Stimulated activated CD8-positive, alpha-beta memory T cell treated with anti-CD3 and anti-CD28 coated beads, Interleukin-4, amount 100 ng/mL, for 4 hours (primary cell): ENCODE data around the gene MIA2.

Source experiments
- DNase-seq, 2 donors: peaks; one replicate each; pipeline ENCODE4 v3.0.0-alpha.2; 2020; ENCODE audit warnings: low read depth in 2 of 2, low spot score in 1 of 2

Gene MIA2

DNA sequence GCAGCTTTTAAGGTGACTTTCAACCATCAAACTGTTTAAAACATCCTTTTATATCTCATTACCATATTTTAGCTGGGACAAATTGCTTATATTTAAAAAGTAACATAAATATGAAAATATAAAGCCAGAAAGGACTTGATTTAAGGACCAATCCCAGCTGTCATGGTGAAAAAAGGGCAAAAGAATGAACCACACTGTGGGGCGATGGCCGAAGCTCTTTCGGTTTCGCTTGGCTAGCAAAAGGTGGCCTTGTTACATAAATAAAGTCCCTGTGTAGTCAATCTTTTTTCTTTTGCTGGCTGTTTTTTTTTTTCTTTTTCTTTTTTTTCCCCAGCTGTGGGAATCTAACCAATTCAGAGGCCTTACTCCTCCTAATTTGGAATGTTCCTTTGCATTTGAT lies 147.7 kb downstream of the MIA2 start:
- no peak for DNase-seq

DNA sequence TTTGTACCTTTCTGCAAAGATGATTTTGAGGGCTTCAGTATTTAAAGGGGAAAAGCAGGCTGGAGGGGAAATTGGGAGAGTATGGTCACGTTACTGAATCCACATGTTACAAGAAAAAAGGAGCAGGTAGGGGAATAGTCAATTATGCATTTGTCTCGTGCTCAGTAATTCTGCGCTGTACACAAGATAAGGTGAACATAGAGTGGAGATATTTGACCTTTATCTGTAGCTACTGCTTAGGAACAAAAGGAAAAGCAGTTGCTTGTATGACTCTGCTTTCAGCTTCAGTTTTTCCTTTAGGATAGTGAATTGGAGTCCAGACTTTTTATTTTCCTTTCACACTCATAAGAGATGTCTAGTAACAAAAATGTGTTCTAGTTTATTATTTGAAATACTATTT lies 148.7 kb downstream of the MIA2 start:
- DNase-seq = no peak

GRCh38 chr14:39383026-39383660 lies 149.4 kb downstream of the MIA2 start:
- DNase-seq = no peak

GRCh38 chr14:39383741-39384140 lies 150.0 kb downstream of the MIA2 start:
- DNase-seq = no peak

- no peak for DNase-seq
Observed at GRCh38 chr14:39384177-39384576, 150.5 kb downstream of the MIA2 start.

DNA sequence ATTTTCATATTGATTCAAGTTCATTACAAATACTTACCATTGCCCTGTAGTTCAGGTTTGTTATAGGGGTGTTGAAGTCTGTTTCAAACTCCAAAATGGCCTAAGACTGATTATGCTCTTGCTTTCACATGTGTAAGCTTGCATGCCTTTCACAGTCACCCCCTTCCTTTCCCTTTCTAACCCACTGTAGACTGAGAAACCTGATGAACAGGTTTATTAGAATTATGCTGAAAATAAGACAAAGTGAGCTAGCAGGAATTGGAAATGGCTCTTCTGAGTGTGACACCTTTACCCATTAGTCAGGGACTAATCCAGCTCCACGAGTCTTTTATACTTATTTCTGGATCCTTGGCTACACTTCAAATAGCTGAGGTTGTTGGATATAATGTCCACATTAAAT lies 159.6 kb downstream of the MIA2 start:
- no peak for DNase-seq

DNA sequence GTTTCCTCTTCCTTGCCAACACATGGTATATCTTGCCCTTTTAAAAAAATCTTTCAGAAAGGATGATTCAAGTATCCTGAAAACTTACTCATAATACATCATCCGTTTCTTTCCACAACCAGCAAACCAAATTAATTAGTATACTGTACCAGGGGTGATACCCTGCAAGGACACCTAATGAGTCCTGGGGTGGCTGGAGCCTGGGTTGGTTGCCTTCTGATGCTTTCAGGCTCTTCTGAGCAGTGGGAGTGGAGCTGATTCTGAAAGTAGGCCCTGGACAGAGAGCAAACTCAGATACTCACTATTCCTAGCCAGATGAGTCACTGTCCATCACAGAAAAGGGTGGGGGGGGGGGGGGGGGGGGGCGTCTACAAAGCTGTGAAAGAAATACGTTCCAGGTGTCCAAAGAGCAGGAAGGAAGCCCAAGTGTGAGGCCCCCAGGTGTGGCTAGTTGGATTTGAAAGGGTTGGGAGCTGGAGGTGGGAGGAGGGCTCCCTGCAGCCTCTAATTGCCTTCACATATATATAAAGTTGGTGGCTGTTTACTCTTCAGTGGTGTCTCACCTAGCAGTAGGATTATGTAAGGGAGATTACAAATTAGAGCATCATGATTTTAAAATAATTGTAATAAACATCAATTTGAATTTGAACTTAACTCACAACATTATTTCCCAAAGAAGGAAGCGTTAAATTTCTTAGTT lies 162.0 kb downstream of the MIA2 start:
- no peak for DNase-seq

DNA sequence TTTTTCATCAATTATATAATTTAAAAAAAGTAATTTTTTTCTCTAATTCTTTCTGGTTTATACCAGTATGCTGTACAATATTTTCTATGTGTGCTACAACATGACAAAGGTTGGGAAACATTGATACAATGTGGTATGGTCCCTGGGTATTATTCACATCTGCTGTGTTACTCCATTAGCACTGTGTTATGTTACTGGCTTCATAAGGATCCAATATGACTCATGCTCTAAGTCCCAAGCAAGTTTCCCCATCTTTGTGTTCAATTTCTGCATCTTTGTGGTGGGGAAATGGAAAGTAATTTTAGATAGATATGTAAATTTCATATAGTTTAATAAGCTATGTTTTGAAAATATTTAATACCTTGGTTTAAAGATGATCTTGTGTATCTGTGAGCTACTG lies 162.7 kb downstream of the MIA2 start:
- no peak for DNase-seq

DNA sequence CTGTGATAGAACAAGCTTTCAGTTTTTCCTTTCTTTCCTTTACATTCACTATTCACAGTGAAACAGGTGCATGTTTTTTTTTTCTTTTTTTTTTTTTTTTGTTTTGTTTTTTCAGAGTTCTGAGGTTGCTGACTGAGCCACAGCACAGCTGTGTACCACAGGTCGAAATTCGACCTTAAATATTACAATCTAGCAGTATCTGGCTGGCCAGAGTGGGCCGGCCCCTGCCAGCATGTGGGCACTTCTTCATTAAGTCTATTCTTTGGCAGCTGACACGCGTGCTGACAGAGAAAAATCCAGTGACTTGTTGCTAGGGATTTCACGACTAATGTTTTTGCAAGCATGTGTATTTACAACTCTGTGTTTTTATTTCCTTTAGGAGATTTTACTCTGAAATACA lies 164.7 kb downstream of the MIA2 start:
- DNase-seq = no peak

DNA sequence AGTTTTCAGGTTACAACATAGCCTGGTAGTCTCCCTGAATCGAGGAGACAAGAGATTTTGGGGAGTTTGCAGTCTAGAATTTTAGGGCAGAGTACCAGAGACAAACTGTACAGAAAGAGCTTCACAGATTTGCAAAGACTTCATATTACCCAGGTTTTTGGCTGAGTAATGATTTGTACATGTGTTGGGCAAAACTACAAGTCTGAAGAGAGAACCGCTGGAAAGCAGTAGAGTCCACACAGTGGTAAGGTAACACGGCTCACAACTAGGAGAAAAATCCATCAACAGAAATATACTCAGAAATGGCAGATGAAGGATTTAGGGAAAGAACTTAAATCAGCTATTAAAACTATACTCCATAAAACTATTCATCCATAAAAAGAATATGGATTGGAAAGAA lies 172.8 kb downstream of the MIA2 start:
- DNase-seq = no peak

GRCh38 chr14:39416072-39416471 lies 182.4 kb downstream of the MIA2 start:
- no peak for DNase-seq

DNA sequence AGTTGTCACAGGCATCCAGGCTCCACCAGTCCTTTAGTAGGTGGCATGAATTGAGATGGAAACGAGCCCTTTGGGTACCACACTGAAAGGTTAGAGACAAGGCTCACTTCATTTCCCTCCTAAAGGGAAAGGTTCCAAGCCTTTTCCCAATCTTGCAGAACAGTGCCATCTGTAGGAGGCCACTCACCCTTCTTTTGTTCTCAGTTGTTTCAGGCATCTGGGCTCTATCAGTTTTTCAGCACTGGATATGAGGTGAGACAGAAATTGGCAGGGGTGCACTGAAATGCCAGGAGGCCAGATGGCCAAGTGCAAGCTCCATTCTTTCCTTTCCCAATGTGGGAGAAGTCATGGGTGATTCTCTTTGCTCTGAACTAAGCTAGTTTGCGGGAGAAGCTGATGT lies 183.3 kb downstream of the MIA2 start:
- DNase-seq = no peak

- DNase-seq = no peak
Observed at GRCh38 chr14:39419272-39419671, 185.6 kb downstream of the MIA2 start.

- no peak for DNase-seq
Observed at GRCh38 chr14:39422243-39422642, 188.5 kb downstream of the MIA2 start.

DNA sequence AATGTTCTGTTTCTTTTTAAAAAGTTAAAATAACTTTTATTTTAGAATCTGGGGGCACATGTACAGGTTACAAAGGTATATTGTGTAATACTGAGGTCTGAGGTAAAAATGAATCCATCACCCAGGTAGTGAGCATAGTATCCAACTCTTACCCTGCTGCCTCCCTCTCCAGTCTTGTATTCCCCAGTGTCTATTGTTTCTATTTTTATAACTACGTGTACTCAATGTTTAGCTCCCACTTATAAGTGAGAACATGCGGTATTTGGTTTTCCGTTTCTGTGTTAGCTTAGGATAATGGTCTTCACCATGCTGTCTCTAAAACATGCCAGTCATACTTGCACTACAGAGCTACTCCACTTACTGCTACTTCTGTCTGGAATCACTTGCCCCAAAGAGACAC lies 190.1 kb downstream of the MIA2 start:
- no peak for DNase-seq

DNA sequence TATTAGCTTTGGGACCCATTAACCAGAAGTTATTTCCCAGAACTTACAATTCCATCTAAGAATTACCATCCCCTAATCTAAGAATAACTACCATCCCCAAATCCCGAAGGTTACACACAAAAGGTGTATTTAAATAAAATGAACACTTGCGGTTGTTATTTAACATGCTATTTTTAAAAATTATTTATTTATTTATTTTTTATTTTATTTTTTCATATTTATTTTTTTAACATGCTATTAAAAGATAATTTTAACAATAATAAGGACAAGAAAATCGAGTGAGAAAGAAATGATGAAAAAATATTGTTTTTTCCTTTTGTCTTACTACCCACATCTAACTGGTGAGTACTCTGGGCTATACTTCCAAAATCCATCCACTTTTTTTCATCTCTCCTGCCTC lies 192.2 kb downstream of the MIA2 start:
- DNase-seq = no peak

GRCh38 chr14:39426605-39427004 lies 192.9 kb downstream of the MIA2 start:
- no peak for DNase-seq

DNA sequence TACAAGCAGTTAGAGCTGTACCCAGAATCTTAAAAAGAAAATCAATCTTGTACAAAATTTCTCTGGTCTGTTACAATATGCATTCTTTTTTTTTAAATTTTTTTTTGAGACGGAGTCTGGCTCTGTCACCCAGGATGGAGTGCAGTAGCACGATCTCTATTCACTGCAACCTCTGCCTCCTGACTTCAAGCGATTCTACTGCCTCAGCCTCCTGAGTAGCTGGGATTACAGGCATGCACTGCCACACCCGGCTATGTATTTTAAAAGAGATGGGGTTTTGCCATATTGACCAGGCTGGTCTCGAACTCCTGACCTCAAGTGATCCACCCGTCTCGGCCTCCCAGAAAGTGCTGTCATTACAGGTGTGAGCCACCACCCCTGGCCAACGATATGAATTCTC lies 194.4 kb downstream of the MIA2 start:
- no peak for DNase-seq

DNA sequence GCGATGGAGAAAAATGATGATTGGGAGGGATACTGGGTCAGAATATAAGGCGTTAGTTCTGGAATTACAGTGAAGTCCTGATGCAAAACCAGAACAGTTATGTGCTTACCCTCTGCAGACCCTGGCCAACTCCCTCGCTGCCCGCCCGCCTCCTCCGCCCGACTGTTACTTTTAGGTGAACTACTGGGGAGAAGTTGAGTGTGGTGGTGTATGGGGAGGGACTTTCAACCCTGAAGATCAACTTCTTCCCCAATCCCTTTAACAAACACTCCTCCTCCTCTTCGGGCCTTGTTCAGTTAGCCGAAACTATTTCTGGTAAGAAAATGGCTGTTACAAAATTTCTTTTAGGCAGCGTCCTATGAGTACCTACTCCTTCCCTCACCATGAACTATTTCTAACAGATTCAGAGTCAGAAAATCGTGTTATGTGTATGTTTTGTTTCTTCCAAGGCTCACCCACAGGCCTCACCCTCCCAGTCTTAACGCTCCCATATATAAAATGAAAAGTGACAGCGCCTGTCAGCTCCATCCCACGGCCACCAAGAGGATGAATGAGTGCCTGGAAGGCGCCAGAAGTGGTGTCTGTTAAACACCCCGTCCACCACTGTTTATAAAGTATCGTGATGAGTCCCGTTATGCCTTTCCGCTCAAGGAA lies 197.2 kb downstream of the MIA2 start:
- DNase-seq = no peak

DNA sequence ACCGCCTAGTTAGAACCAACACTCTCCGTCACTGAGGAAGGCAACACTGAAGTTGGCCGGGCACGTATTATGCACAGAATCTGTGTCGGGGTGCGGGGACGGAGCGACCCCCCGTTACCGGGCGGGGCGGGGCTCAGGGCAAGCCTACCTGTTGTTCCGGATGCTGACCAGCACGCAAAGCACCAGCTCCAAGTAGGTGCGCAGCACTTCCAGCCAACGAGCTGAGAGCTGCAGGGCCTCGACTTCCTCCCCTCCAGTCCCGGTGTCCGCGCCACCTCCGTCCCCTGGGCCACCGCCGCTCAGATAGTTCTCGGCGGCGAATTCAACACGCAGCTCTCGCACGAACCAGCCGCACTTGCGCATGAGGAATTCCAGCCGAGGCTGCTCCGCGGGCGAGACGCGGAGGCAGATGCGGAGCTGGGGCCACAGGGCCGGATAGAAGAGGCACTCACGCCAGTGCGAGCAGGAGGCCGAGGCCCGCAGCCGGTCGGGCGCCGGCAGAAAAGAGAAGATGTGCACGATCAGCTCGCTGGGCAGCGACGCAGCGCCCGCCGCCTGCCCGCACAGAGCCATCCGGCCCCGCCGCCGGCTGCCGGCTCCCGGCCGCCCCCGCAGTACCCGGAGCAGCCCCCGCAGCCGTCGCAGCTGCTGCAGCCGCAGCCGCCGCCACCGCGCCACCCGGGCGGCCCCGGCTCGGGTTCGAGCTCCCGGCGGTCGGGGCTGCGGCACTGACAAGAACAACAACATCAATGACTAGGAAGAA lies 197.9 kb downstream of the MIA2 start:
- DNase-seq = peak; percentile 9 to 16

GRCh38 chr14:39432179-39432618 lies 198.5 kb downstream of the MIA2 start, which contains the start of gene FBXO33:
TSS of gene FBXO33 (minus strand) at chr14:39432433. CDS start at chr14:39432162, 271 bp downstream.
- DNase-seq = peak; percentile 88 to 93
